ENCODE measurements around the gene SLC37A1. TPM values are rescaled to one million over a fixed set of nuclear protein-coding genes. Genes with fewer than 3 reads are reported as not detected.

SLC37A1 gene
- total RNA-seq, 3 donors from 2014 or later (not counting 1 experiment from before 2014, with no cell fraction given) = 24.8 to 25.8 (median 25.3) TPM

DNA sequence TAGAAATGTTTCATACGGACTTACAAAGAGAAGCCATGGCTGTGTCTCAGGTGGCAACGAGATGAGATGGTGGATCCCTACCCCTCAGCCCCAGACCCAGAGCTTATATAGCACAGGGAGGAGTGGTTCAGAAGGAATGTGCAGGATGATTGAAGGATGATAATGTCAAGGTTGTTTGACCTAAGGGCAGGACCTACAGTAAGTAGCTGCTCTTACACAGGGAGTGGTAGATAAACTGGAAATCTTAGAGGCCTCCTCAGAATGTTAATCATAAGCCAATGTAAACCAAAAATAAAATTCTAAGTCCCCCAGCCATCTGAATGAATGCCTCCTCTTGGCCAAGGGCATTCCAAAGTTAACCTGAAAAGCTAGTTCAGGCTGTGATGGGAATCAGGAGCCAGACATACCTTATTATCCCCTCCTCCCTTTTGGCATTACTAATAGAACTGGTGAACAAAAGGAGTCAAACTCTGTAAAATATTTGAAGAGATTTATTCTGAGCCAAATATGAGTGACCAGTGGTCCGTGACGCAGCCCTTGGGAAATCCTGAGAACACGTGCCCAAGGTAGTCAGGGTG, 94.0 kb downstream of the SLC37A1 start:
- DNase-seq (no peak), ATAC-seq (no peak)
- Histone ChIP-seq H3K9me3 (ENCODE audit: control insufficient read depth, insufficient read depth, low read length) (peaks cover 2% of the 10 kb centered on the region), H3K27me3 (ENCODE audit: control insufficient read depth, insufficient read depth, low read length) (no peaks in the 10 kb centered on the region), H3K36me3 (ENCODE audit: control insufficient read depth, insufficient read depth, low read length) (no peaks in the 10 kb centered on the region), H3K27ac (ENCODE audit: low read length) (no peak overlapping the region), H3K4me1 (ENCODE audit: control insufficient read depth, insufficient read depth, low read length) (no peaks in the 10 kb centered on the region), H3K4me3 (ENCODE audit: low read length) (no peak overlapping the region)
- 98% methylated on average over 5 of the region's 5 CpGs for WGBS (ENCODE audit: insufficient coverage)
- Mint-ChIP-seq H3K27ac (no peak overlapping the region), H3K4me1 (no peaks in the 10 kb centered on the region), H3K4me3 (no peak overlapping the region), H3K36me3 (peaks cover 7% of the 10 kb centered on the region), H3K27me3 (ENCODE audit: low read depth in 2 of 2) (peaks cover 9 to 15% of the 10 kb centered on the region in 2 donors), H3K9me3 (peaks cover 0 to 3% of the 10 kb centered on the region in 2 donors)
- intact Hi-C loops (cut with micrococcal nuclease) = loop anchor here (10.0 kb wide), 1 partner anchor 1193 kb away; no protein-coding TSS in a partner anchor
- TF ChIP-seq, protein P1, sequence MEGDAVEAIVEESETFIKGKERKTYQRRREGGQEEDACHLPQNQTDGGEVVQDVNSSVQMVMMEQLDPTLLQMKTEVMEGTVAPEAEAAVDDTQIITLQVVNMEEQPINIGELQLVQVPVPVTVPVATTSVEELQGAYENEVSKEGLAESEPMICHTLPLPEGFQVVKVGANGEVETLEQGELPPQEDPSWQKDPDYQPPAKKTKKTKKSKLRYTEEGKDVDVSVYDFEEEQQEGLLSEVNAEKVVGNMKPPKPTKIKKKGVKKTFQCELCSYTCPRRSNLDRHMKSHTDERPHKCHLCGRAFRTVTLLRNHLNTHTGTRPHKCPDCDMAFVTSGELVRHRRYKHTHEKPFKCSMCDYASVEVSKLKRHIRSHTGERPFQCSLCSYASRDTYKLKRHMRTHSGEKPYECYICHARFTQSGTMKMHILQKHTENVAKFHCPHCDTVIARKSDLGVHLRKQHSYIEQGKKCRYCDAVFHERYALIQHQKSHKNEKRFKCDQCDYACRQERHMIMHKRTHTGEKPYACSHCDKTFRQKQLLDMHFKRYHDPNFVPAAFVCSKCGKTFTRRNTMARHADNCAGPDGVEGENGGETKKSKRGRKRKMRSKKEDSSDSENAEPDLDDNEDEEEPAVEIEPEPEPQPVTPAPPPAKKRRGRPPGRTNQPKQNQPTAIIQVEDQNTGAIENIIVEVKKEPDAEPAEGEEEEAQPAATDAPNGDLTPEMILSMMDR (IDR thresholded peaks at IDR 0.05) = no peak

DNA sequence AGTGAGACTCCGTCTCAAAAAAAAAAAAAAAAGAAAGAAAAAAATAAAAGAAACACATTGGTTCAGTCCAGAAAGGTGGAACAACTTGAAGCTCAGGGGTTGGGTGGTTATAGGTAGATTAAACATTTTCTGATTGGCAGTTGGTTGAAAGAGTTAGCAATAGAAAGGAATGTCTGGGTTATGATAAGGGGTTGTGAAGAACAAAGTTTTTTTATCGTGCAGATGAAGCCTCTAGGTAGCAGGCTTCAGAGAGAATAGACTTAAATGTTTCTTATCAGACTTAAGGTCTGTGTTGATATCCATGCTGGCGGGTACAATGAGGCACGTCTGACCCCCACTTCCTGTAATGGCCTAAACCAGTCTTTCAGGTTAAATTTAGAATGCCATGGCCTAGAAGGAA, 94.8 kb downstream of the SLC37A1 start:
- TF ChIP-seq, protein P1 (IDR thresholded peaks at IDR 0.05) = no peak
- Histone ChIP-seq H3K27me3 (ENCODE audit: control insufficient read depth, insufficient read depth, low read length) (no peaks in the 10 kb centered on the region), H3K9me3 (ENCODE audit: control insufficient read depth, insufficient read depth, low read length) (peaks cover 2% of the 10 kb centered on the region), H3K27ac (ENCODE audit: low read length) (no peak overlapping the region), H3K36me3 (ENCODE audit: control insufficient read depth, insufficient read depth, low read length) (no peaks in the 10 kb centered on the region), H3K4me1 (ENCODE audit: control insufficient read depth, insufficient read depth, low read length) (no peaks in the 10 kb centered on the region), H3K4me3 (ENCODE audit: low read length) (no peak overlapping the region)
- Mint-ChIP-seq H3K4me1 (peaks cover 0 to 2% of the 10 kb centered on the region in 2 donors), H3K27ac (no peak overlapping the region), H3K9me3 (peaks cover 0 to 3% of the 10 kb centered on the region in 2 donors), H3K27me3 (ENCODE audit: low read depth in 2 of 2) (peaks cover 9 to 10% of the 10 kb centered on the region in 2 donors), H3K36me3 (peaks cover 7% of the 10 kb centered on the region), H3K4me3 (no peak overlapping the region)
- intact Hi-C loops (cut with micrococcal nuclease) = loop anchor here (10.0 kb wide), 1 partner anchor 1194 kb away; no protein-coding TSS in a partner anchor
- ATAC-seq = no peak
- 71% methylated on average over 4 of the region's 4 CpGs for WGBS (ENCODE audit: insufficient coverage)
- no peak for DNase-seq

DNA sequence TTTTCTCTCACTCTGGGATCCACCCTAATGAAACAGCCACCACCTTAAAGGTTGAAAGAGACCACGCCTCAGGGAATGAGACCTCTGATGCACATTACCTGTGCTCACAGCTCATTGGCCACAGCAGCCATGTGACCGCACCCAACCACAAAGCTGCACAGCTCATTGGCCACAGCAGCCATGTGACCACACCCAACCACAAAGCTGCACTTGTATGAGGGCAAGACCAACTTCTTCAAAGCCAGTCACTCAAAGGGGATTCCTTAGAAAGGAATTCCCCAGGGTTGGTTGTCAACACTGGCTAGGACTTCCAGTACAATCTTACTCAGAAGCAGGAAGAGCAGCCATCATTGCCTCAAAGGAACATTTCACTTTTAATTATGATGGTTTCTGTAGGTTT, 96.2 kb downstream of the SLC37A1 start:
- no peaks in the 10 kb centered on the region for H3K9me3 ChIP-seq (ENCODE audit: control insufficient read depth, insufficient read depth, low read length)
- H3K4me3 ChIP-seq (ENCODE audit: low read length) = no peak overlapping the region
- H3K36me3 ChIP-seq (ENCODE audit: control insufficient read depth, insufficient read depth, low read length) = no peaks in the 10 kb centered on the region
- H3K27ac ChIP-seq (ENCODE audit: low read length) = no peak overlapping the region
- DNase-seq (peak in 1 of 2 donors; percentile 78), ATAC-seq (peak; percentile 54 to 76 (median 60))
- WGBS (ENCODE audit: insufficient coverage) = 85% methylated on average over 2 of the region's 2 CpGs
- Mint-ChIP-seq H3K36me3 (no peaks in the 10 kb centered on the region), H3K9me3 (no peaks in the 10 kb centered on the region), H3K4me3 (no peak overlapping the region), H3K4me1 (peaks cover 0 to 4% of the 10 kb centered on the region in 2 donors), H3K27me3 (ENCODE audit: low read depth in 2 of 2) (peaks cover 0 to 4% of the 10 kb centered on the region in 2 donors), H3K27ac (no peak overlapping the region)
- H3K4me1 ChIP-seq (ENCODE audit: control insufficient read depth, insufficient read depth, low read length) = peaks cover 11% of the 10 kb centered on the region
- TF ChIP-seq, protein P1 (IDR thresholded peaks at IDR 0.05) = no peak
- intact Hi-C loops (cut with micrococcal nuclease) = loop anchor here (10.0 kb wide), 1 partner anchor 1195 kb away; no protein-coding TSS in a partner anchor
- H3K27me3 ChIP-seq (ENCODE audit: control insufficient read depth, insufficient read depth, low read length) = no peaks in the 10 kb centered on the region

DNA sequence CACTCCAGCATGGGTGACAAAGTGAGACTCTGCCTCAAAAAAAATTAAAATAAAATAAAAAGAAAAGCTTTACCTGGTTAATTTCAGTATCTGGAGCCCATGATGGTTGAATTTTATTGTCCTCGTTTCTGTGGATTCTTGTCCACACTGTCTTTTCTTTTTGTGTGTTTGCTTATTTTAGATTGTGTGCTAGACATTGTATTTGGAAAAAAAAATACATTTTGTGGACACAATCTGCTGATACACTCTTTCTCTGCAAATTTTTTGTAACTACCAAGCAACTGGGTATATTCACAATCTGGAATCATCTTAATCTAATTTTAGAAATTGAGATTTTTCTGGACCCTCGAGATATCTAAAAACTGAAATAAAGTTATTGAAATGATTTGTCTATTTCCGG, 98.2 kb downstream of the SLC37A1 start:
- ATAC-seq (no peak), DNase-seq (no peak)
- H3K4me1 Mint-ChIP-seq = peaks cover 0 to 4% of the 10 kb centered on the region in 2 donors
- Histone ChIP-seq H3K27me3 (ENCODE audit: control insufficient read depth, insufficient read depth, low read length) (peaks cover 4% of the 10 kb centered on the region), H3K4me1 (ENCODE audit: control insufficient read depth, insufficient read depth, low read length) (peaks cover 27% of the 10 kb centered on the region), H3K36me3 (ENCODE audit: control insufficient read depth, insufficient read depth, low read length) (no peaks in the 10 kb centered on the region), H3K4me3 (ENCODE audit: low read length) (no peak overlapping the region), H3K27ac (ENCODE audit: low read length) (no peak overlapping the region), H3K9me3 (ENCODE audit: control insufficient read depth, insufficient read depth, low read length) (no peaks in the 10 kb centered on the region)
- WGBS (ENCODE audit: insufficient coverage) = 96% methylated on average over 2 of the region's 3 CpGs
- H3K27me3 Mint-ChIP-seq (ENCODE audit: low read depth in 2 of 2) = no peaks in the 10 kb centered on the region
- H3K36me3 Mint-ChIP-seq = no peaks in the 10 kb centered on the region
- TF ChIP-seq, protein P1 (IDR thresholded peaks at IDR 0.05) = no peak
- no peaks in the 10 kb centered on the region for H3K9me3 Mint-ChIP-seq
- no peak overlapping the region for H3K4me3 Mint-ChIP-seq
- no peak overlapping the region for H3K27ac Mint-ChIP-seq
- intact Hi-C loops (cut with micrococcal nuclease) = no loop called here
